NCI-H510A (cell line): ENCODE results near the gene OTUD5.

Source experiments
- DNase-seq: peaks from one replicate; lab custom pipeline; 2025; lab: John Stamatoyannopoulos, UW

Gene OTUD5

GRCh38 chrX:48972220-48973164, 15.1 kb upstream of the OTUD5 start:
- DNase-seq = no peak

DNA sequence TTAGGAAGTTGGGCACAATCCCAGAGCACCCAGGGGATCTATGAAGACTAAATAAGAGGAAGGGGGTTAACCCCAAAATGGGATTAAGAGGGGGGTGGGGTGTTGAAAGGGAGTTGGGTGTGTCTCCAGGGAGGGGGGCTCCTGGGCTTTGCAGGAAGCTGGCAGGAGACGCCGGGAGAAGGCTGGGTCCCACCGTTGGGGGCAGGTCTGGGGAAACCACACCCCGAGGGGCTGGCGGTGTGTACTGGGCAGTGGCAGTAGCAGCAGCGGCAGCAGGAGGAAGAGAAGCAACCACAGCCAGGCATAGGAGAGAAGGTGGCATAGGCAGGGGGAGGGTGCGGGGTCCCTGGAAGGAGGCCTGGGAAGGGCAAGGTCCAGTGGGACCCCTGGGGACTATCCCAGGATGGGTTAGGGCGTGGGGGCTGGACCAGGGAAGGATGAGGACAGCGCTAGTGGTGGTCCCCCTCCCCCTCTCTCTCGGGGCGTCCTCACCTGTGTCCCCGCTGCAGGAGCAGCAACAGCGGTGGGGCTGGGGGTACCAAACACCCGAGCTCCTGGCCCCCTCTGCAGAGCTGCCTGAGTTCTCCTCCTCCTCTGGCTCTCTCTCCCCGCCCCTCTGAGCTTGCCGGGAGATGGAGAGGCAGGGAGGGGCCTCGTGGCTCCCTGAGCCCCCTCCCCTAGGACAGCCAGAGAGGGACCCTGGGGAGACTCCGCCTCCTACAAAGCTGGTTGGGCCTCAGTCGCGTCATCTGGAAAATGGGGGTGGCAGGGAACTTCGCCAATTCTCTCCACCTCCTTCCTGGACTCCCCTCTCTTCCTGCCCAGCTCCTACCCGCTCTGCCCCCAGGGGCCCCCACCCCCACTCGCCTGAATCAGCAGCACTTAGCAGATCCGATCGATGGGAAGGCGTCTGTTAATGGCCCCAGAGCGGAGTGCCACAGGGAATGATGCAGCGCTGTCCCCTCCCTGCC, 14.1 kb upstream of the OTUD5 start, which contains the start of gene KCND1:
Gene KCND1 (minus strand): TSS at position 596 of the 971 bp plus-strand sequence. CDS start 1,573 bp downstream, outside the sequence.
- DNase-seq = no peak

DNA sequence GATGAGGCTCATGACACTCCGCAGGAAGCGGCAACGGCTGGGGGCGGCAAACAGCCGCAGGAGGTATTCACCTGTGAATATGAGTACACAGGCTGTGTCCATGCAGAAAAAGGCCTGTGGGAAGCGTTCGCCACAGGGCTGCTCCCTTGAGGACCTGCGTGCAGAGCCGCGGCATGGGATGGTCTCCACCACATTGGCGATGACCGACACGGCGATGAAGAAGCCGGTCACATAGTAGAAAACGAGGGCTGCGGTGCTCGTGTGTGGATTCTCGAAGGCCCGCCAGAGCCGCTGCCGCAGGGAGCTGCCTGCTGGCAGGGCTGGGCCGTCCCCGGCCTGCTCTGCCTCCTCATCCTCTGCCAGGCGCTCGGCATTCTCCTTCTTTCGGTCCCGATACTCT, 12.1 kb upstream of the OTUD5 start:
- DNase-seq = no peak

DNA sequence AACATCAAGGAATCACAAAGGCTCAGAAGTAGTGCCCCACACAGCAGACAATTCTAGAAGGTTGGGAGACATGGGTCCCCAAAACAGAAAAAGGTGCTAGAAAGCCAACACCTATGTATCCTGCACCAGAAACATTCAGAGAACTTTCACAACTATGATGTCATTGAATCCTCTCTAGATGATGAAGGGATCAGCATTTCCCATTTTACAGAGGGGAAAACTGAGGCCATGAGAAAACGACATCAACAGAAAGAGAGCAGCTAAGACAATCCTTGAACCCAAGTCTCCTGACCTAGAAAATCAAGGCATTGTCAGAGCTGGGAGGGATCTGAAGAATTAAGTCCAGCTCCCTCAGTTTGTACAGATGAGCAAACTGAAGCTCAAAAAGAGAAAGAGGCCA, 11.0 kb upstream of the OTUD5 start:
- no peak for DNase-seq

DNA sequence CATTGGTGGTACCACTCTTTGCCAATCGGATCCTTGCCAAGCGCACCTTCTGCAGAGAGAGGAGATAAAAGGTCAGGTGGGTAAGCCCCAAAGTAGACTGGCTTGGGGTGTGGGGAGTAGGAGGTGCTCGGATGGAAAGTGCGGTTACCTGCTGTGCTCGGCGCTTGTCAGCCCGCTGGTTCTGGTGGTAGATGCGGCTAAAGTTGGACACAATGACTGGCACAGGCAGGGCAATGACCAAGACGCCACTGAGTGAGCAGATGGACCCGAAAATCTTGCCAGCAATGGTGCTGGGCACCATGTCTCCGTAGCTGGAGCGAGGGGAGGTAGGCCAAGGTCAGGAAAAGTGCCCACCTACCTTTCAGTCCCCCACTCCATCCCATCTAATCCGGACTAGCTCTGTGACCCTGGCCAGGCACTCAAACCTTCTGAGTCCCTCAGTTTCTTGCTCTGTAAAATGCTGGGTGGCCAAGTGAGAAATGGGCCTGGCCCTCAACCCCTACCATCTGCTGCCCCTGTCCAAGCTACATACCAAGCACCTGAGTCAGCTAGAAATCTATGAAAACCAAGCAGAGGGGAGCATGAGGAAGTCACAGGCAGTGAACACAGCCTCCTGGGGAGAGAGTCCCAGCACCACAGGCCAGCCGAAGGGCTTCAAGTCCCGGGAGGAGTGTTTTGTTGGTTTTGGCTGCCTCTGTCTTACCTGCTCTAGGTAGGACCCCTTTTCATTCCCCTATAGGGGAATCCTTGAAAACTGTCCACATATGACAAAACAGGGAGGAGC, 9.6 kb upstream of the OTUD5 start:
- no peak for DNase-seq

DNA sequence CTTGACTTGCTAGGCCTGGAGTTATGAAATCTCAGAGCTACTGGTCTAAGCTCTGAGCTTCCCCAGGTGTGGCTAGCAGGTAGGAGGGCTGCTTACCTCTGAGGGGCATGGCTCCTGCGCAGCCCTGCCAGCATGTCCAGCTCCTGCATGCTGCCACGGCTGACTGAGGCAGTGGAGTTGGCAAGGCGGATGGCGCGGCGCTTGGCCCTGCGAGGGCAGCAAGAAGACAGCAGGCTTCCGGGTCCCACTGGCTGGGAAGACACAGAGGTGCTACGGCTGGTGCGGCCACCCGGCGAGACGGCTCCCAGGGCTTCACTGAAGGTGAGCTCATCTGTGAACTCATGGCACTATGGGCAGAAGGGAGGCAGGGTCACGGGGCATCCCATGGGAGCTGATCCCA, 8.6 kb upstream of the OTUD5 start:
- DNase-seq = no peak

GRCh38 chrX:48961585-48962091, 4.2 kb upstream of the OTUD5 start:
- DNase-seq = no peak

GRCh38 chrX:48960291-48960690, 2.9 kb upstream of the OTUD5 start:
- no peak for DNase-seq

DNA sequence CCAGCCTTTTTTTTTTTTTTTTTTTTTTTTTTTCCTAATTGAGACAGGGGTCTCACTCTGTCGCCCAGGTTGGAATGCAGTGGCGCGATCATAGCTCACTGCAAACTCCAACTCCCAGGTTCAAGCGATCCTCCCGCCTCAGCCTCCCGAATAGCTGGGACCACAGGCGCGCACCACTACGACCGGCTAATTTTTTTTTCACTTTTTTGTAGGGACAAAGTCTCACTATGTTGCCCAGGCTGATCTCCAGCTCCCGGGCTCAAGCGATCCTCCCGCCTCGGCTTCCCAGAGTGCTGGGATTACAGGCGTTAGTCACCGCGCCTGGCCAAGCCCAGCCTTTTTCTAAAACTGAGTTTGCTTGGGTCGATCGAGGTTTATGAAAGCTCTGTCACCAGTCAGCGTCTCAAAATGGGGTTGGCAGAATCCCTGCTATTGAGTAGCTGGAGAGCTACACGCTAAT, 1.3 kb upstream of the OTUD5 start:
- DNase-seq = no peak

DNA sequence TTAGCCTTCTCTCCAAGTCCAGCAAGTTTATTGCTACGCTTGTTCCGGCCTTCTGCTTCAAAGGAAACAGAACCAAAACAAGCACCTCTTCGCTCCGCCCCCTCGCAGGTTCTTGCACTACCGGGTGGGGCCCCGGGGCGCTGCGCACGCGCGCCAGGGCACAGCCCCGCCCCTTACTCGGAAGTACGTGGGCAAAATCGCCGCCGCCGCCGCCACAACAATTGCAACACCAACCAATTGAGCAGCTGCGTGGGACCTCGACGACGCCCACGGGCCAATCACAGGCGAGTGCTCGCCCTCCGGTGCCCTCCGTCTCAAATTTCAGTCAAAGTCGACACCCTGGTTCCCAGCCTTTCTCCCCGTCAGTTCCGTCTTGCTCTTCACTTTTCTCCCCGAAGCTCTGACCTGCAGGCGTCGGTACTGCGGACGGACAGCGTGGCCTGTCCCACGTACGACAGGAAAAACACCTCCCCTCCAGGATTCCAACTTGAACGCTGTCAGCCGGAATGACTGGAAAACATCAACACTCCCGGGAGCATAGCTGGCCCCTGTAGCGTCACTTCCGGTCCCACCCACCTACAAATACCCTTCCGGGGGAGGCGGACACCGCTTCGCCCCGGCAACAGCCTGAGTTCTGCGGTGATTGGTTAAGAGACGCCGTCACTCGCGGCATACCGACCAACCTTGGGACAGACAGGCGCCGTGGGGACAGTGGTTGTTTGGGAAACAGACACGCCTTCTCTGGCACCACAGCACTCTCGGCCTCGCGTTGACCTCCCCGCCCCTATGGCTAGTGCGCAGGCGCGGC, 624 bp upstream of the OTUD5 start:
- DNase-seq = peak; percentile 91

- no peak for DNase-seq
Observed at GRCh38 chrX:48956728-48957414, 536 bp downstream of the OTUD5 start.

- DNase-seq = no peak
Observed at GRCh38 chrX:48948589-48948988, 8.8 kb downstream of the OTUD5 start.

- peak; percentile 4 for DNase-seq
Observed at GRCh38 chrX:48945517-48946348, 11.7 kb downstream of the OTUD5 start.

DNA sequence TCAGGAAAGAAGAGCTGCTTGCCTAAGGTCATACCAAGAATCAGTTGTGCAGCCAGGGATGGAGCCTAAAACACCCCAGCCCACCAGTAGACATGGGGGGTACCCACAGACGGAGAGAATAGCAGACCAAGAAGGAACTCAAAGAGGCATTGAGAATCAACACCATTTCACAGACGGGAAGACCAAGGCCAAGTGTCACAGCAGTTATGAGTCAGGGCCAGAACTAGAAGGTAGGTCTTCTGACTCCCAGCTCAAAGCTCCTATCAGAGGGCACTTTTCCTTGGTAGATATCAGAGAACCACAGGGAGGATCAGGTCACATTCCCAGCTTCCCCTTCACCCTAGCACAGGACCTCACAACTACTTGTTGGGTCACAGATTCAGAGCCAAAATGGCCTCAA, 14.5 kb downstream of the OTUD5 start:
- DNase-seq = no peak

GRCh38 chrX:48940404-48940955, 16.9 kb downstream of the OTUD5 start:
- no peak for DNase-seq

- no peak for DNase-seq
Observed at GRCh38 chrX:48939524-48940228, 17.7 kb downstream of the OTUD5 start.

- DNase-seq = no peak
Observed at GRCh38 chrX:48938721-48939425, 18.5 kb downstream of the OTUD5 start.
